Upper lobe of left lung (tissue), 6 donors: ENCODE results near the gene C9orf72. TPM values are rescaled to one million over a fixed set of nuclear protein-coding genes. Genes with fewer than 3 reads are reported as not detected.

Experiments
- ATAC-seq, 2 donors: fragments of 200-7000 bp; cut with Tn5 transposase; one replicate each; pipeline ENCODE4 v1.9.1; 2022; ENCODE audit warnings: mild to moderate bottlenecking in 2 of 2, moderate library complexity in 2 of 2; ENCODE audit not compliant: low FRiP score in 2 of 2
- DNase-seq, 2 donors: peaks; one replicate each; pipeline ENCODE4 v3.0.0-alpha.2; 2019 to 2020
- H3K27ac ChIP-seq, 4 donors: fragments of 200-600 bp; sonication (generic); one replicate each; pipeline ENCODE4 v1.5.1; 2016 to 2019
- H3K27me3 ChIP-seq, 4 donors: fragments of 200-600 bp; sonication (generic); one replicate each; pipeline ENCODE4 v1.5.1; 2017 to 2019
- H3K36me3 ChIP-seq, 4 donors: fragments of 200-600 bp; sonication (generic); one replicate each; pipeline ENCODE4 v1.5.1; 2016 to 2019
- H3K4me1 ChIP-seq, 4 donors: fragments of 200-600 bp; sonication (generic); one replicate each; pipeline ENCODE4 v1.5.1; 2018 to 2019
- H3K4me3 ChIP-seq, 4 donors: fragments of 200-600 bp; sonication (generic); one replicate each; pipeline ENCODE4 v1.5.1; 2017 to 2019; ENCODE audit warnings: mild to moderate bottlenecking in 2 of 4, moderate library complexity in 1 of 4
- H3K9me3 ChIP-seq, 4 donors: fragments of 200-600 bp; sonication (generic); one replicate each; pipeline ENCODE4 v1.5.1; 2018 to 2019
- EP300 ChIP-seq, 4 donors: sonication (generic); formaldehyde crosslinking; IDR thresholded peaks; one replicate each; pipeline ENCODE4 v1.5.1; 2017; ENCODE audit warnings: antibody characterized with exemption in 4 of 4, control low read depth in 2 of 4
- POLR2A ChIP-seq, 4 donors: fragments of 450-650 bp; IDR thresholded peaks; one replicate each; pipeline ENCODE4 v1.5.1; 2016 to 2017; ENCODE audit warnings: antibody characterized with exemption in 4 of 4, mild to moderate bottlenecking in 2 of 4
- POLR2AphosphoS5 ChIP-seq, 2 donors: sonication (generic); formaldehyde crosslinking; IDR thresholded peaks; one replicate each; pipeline ENCODE4 v1.5.1; 2017; ENCODE audit warnings: antibody characterized with exemption in 2 of 2
- WGBS, 2 donors: methylation state at CpG; one replicate each; pipeline ENCODE4 v1.1.5; 2017 to 2018; 5-methylcytosine and 5-hydroxymethylcytosine counted together
- total RNA-seq, 6 donors: library from RNA; depleted of rRNA in 4 of 6; stranded (reverse); fragments of >200 nt in 4 of 6; gene quantifications; one replicate each; pipeline versions ENCODE4 v1.1.0 to v1.2.1, GENCODE V29; 2016 to 2021
- TF ChIP-seq, protein P1 (sequence below), 6 experiments: fragments of 450-650 bp in 4 of 6; fragments of 200-600 bp in 2 of 6; sonication (generic) in 2 of 6; IDR thresholded peaks; one replicate each; pipeline ENCODE4 v1.5.1; 2016 to 2019; ENCODE audit warnings: antibody characterized with exemption in 6 of 6
- donor health status: DM: no; HTN: no; CAD: no; lungs with moderate emphysema.
- donor health status: DM: no; HTN: yes; CAD: no; lungs with severe emphysema.

C9orf72 gene
- total RNA-seq, 6 donors from 2014 or later: 16.9 to 57.8 (median 24.9) TPM

DNA sequence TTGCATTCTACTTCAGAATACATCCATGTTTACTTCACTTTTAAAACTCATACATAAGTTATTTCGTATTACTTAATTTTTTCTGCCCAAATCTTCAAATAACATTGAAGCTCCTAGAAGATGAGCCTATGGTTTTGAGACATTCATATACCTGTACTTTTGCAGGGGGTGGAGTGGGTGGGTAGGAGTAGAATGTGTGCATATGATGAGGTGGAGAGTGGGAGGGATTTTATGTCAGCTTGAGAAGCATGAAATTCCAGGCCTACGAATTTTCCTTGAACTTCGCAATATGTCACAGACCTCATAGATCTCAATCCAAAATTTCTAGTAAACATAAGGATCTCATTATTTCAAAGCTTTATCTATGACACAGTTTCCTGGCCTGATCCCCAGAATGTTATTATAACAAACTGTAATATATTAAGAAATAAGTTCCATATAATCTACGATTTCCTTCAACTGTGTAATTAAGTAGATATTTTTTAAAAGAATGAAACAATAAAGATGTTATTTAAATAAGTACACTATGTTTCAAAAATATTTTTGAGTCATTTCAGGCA, 24.0 kb downstream of the C9orf72 start:
- H3K4me1 ChIP-seq: peaks cover 0 to 4% (median 2%) of the 10 kb centered on the region in 4 donors
- 86% methylated on average over 4 of the region's 4 CpGs for WGBS, 2 donors
- no peak overlapping the region for H3K4me3 ChIP-seq
- no peak for DNase-seq
- no peaks in the 10 kb centered on the region for H3K27me3 ChIP-seq
- ATAC-seq: no peak
- no peak overlapping the region for H3K27ac ChIP-seq
- TF ChIP-seq POLR2AphosphoS5 (IDR thresholded peaks at IDR 0.05): no peak
- TF ChIP-seq, protein P1, sequence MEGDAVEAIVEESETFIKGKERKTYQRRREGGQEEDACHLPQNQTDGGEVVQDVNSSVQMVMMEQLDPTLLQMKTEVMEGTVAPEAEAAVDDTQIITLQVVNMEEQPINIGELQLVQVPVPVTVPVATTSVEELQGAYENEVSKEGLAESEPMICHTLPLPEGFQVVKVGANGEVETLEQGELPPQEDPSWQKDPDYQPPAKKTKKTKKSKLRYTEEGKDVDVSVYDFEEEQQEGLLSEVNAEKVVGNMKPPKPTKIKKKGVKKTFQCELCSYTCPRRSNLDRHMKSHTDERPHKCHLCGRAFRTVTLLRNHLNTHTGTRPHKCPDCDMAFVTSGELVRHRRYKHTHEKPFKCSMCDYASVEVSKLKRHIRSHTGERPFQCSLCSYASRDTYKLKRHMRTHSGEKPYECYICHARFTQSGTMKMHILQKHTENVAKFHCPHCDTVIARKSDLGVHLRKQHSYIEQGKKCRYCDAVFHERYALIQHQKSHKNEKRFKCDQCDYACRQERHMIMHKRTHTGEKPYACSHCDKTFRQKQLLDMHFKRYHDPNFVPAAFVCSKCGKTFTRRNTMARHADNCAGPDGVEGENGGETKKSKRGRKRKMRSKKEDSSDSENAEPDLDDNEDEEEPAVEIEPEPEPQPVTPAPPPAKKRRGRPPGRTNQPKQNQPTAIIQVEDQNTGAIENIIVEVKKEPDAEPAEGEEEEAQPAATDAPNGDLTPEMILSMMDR (IDR thresholded peaks at IDR 0.05): no peak
- TF ChIP-seq EP300 (IDR thresholded peaks at IDR 0.05): no peak
- no peak for TF ChIP-seq POLR2A (IDR thresholded peaks at IDR 0.05)
- H3K9me3 ChIP-seq: no peaks in the 10 kb centered on the region
- H3K36me3 ChIP-seq: peaks cover 0 to 46% (median 7%) of the 10 kb centered on the region in 4 donors

DNA sequence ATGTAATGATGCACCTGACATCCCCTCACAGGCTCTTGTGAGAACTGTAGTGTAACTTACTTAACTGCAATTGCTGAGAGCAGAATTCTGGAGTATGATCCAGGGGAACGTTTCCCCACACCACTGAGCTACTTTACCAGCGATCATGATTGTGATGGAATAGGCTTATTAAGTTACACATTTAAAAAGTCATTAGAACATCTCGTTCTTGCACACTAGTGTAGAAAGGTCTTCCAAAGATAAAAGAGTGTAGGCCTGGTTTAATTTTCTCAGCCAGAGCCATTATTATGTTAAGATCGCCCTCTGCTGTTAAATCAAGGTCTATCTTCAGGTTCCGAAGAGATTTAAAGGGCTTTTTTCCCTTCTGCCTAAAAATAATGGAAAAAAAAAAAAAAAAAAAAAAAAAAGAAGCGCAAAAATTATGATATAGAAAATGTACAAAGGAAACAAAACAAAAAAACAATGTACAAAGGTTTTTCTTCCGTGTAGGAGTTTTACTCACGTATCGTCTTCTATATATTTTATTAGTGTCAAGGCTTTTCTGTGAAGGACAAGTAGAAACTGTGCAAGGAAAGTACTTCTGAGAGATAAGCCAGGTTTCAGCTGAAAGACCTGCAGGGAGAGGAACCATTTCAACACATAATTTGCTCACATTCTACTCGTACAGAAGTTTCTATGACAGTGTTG, 25.1 kb downstream of the C9orf72 start:
- WGBS, 2 donors: 54 to 66% methylated on average over 10 of the region's 10 CpGs
- no peak overlapping the region for H3K4me3 ChIP-seq
- peaks cover 0 to 35% (median 3%) of the 10 kb centered on the region in 4 donors for H3K36me3 ChIP-seq
- ATAC-seq (peak; percentile 46 to 87), DNase-seq (no peak)
- no peak overlapping the region for H3K27ac ChIP-seq
- TF ChIP-seq, protein P1 (IDR thresholded peaks at IDR 0.05): peak in 4 of 6 experiments; percentile 15 to 49 (median 34)
- TF ChIP-seq POLR2AphosphoS5 (IDR thresholded peaks at IDR 0.05) (no peak), POLR2A (IDR thresholded peaks at IDR 0.05) (no peak), EP300 (IDR thresholded peaks at IDR 0.05) (no peak)
- H3K27me3 ChIP-seq: no peaks in the 10 kb centered on the region
- peaks cover 0 to 4% (median 2%) of the 10 kb centered on the region in 4 donors for H3K4me1 ChIP-seq
- no peaks in the 10 kb centered on the region for H3K9me3 ChIP-seq

DNA sequence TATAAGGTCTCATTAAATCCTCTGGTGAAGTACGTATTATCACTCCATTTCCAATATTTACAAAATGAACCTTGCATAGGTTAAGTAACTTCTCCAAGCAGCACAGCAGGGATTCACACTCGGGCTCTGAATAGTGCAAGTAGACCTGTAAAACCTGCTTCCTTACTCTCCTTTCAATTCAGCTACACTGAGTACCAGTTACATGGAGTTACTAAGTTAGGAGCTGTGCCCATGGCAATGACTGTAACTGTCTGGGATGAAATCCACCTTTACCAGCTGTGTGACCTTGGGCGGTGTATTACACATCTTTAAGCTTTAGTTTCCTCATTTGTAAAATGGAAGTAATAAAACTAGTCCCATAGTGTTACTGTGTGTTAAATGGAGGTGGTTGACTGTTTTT, 27.8 kb downstream of the C9orf72 start:
- Histone ChIP-seq H3K9me3 (no peaks in the 10 kb centered on the region), H3K36me3 (peaks cover 0 to 15% (median 3%) of the 10 kb centered on the region in 4 donors), H3K4me3 (no peak overlapping the region), H3K4me1 (peaks cover 0 to 10% (median 7%) of the 10 kb centered on the region in 4 donors), H3K27me3 (no peaks in the 10 kb centered on the region), H3K27ac (no peak overlapping the region)
- 92 to 94% methylated on average over 3 of the region's 3 CpGs for WGBS, 2 donors
- TF ChIP-seq POLR2A (IDR thresholded peaks at IDR 0.05) (no peak), POLR2AphosphoS5 (IDR thresholded peaks at IDR 0.05) (no peak)
- TF ChIP-seq, protein P1 (IDR thresholded peaks at IDR 0.05): no peak
- DNase-seq (no peak), ATAC-seq (no peak)

DNA sequence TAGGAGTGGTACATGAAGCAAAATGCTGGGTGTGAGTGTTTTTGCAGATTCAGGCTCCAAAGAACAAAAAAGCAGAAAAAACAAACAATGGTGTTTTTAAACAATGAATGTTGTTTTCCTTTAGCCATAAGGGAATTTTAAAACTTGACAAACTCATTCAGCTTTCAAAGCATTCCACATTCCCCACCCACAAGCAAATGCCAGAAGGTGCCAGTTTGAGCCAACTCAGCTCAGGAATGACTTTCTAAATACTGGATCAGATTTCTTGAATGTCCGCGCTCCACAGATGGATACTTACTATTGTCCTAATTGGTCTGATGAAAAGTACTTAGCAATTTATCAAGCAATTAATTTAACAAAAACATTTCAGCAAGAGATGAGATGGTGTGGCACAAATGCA, 30.8 kb downstream of the C9orf72 start:
- no peak for TF ChIP-seq POLR2A (IDR thresholded peaks at IDR 0.05)
- TF ChIP-seq, protein P1 (IDR thresholded peaks at IDR 0.05): no peak
- TF ChIP-seq POLR2AphosphoS5 (IDR thresholded peaks at IDR 0.05): no peak
- no peak for ATAC-seq
- H3K4me3 ChIP-seq: no peak overlapping the region
- no peak overlapping the region for H3K27ac ChIP-seq
- no peaks in the 10 kb centered on the region for H3K9me3 ChIP-seq
- H3K27me3 ChIP-seq: no peaks in the 10 kb centered on the region
- 78 to 85% methylated on average over 2 of the region's 2 CpGs for WGBS, 2 donors
- no peak for DNase-seq
- H3K4me1 ChIP-seq: peaks cover 8 to 22% (median 19%) of the 10 kb centered on the region in 4 donors
- H3K36me3 ChIP-seq: peaks cover 0 to 10% (median 3%) of the 10 kb centered on the region in 4 donors
